ENCODE data around the gene CASZ1.

GRCh38 chr1:10686404-10687040 lies 109.9 kb downstream of the CASZ1 start:
- TF ChIP-seq CTCF (IDR thresholded peaks at IDR 0.05) (no peak), POLR2A (IDR thresholded peaks at IDR 0.05) (no peak)
